ENCODE results near the gene IDH1.

Gene IDH1

DNA sequence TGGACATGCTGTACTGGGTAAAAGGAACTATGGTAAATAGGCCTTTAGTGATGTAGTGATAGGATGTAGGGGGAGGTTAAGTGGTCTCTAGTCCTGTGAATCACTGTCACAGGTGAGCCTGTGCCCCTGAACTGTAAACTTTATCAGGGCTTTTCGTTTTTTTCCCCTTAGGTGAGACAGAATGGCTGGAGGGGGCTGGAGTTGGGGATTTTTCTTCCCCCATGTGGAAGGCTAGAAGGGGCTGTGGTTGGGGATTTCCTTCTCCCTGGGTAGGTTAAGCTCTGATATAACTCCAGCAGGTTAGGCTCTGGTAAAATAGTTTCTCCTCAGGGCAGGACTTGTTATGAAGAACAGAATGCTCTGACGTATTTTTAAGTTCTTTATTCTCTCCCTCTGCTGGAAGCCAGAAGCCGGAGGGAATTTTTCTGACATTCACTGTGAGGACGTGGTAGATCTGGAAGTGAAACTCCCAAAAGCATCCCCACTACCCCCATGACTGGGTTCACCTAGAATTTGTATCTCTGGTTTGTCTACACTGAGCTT lies 39.7 kb upstream of the IDH1 start:
- DNase-seq (ENCODE audit: low read depth, low spot score), result no peak
- in situ Hi-C loops (cut with HindIII; ENCODE audit: low sequenced_read_pairs), result no loop called here
- no peak overlapping the region for H3K4me3 ChIP-seq (ENCODE audit: low read depth, low read length)
- TF ChIP-seq, protein P1, sequence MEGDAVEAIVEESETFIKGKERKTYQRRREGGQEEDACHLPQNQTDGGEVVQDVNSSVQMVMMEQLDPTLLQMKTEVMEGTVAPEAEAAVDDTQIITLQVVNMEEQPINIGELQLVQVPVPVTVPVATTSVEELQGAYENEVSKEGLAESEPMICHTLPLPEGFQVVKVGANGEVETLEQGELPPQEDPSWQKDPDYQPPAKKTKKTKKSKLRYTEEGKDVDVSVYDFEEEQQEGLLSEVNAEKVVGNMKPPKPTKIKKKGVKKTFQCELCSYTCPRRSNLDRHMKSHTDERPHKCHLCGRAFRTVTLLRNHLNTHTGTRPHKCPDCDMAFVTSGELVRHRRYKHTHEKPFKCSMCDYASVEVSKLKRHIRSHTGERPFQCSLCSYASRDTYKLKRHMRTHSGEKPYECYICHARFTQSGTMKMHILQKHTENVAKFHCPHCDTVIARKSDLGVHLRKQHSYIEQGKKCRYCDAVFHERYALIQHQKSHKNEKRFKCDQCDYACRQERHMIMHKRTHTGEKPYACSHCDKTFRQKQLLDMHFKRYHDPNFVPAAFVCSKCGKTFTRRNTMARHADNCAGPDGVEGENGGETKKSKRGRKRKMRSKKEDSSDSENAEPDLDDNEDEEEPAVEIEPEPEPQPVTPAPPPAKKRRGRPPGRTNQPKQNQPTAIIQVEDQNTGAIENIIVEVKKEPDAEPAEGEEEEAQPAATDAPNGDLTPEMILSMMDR (IDR thresholded peaks at IDR 0.05; ENCODE audit: low read depth, low read length), result no peak

DNA sequence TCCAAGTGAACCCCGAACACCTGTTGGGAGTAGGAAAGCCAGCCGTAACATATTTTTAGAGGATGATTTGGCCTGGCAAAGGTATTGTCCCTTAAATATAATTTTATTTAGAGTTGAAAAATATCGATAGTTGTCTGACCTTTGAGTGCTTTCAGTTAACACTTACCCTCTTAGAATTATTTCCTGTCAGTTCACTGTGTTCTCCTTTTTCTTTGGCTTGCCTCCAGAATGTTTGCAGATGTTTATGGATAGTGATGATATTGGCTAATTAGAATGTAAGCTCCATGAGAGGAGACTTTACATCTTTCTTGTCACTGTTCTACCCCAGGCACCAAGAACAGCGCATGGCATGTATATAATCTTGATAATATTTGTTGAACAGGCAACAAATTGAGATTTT lies 31.0 kb upstream of the IDH1 start:
- in situ Hi-C loops (cut with HindIII; ENCODE audit: low sequenced_read_pairs), result no loop called here
- TF ChIP-seq, protein P1 (IDR thresholded peaks at IDR 0.05; ENCODE audit: low read depth, low read length), result no peak
- DNase-seq (ENCODE audit: low read depth, low spot score), result no peak
- H3K4me3 ChIP-seq (ENCODE audit: low read depth, low read length), result no peak overlapping the region

DNA sequence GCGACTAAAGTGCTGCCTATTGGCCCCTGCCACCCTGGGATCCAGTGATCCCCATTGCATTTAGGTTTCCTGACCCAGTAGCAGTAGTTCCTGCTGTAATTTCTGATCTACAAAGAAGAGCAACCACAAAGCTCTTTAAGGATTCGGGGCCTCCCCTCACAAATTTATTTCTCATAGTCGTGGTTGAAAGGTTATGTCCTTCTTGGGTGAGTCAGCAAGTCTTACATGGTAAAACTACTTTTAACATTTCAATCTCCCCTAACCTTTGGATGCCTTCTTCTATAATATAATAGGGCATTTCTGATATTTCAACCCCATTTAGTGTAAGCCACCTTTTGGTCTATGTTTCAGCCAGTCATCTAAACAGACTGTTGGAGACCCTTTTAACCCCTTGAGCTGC lies 26.1 kb upstream of the IDH1 start:
- in situ Hi-C loops (cut with HindIII; ENCODE audit: low sequenced_read_pairs), result no loop called here
- TF ChIP-seq, protein P1 (IDR thresholded peaks at IDR 0.05; ENCODE audit: low read depth, low read length), result no peak
- DNase-seq (ENCODE audit: low read depth, low spot score), result peak; percentile 67
- no peak overlapping the region for H3K4me3 ChIP-seq (ENCODE audit: low read depth, low read length)

DNA sequence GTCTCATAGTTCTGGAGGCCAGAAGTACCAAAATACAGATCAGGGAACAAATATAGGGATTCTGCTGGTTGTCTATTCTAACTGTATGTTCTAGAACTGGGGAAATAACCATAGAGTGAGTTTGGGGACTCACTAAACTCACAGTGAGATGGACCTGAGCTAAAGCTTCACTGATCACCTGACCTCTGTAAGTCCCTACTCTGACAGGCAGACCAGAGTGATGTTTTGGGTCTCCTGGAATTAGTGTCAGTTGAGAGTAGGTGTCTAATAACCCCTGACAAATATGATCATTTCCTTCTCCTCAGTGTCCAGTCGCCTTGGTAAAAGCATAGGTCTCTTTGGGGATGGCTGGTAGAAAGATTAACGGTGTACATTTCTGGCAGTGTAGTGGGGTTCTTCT lies 25.4 kb upstream of the IDH1 start:
- TF ChIP-seq, protein P1 (IDR thresholded peaks at IDR 0.05; ENCODE audit: low read depth, low read length), result no peak
- in situ Hi-C loops (cut with HindIII; ENCODE audit: low sequenced_read_pairs), result no loop called here
- H3K4me3 ChIP-seq (ENCODE audit: low read depth, low read length), result no peak overlapping the region
- DNase-seq (ENCODE audit: low read depth, low spot score), result no peak

DNA sequence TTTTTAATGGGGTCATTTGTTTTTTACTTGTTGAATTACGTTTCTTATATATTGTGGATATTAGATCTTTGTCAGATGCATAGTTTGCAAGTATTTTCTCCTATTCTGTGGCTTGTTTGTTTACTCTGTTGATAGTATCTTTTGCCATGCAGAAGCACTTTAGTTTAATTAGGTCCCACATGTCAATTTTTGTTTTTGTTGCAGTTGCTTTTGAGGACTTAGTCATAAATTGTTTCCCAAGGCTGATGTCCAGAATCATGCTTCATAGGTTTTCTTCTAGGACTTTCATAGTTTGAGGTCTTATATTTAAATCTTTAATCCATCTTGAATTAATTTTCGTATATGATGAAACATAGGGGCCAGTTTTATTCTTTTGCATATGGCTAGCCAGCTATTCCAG lies 24.4 kb upstream of the IDH1 start:
- no peak for DNase-seq (ENCODE audit: low read depth, low spot score)
- TF ChIP-seq, protein P1 (IDR thresholded peaks at IDR 0.05; ENCODE audit: low read depth, low read length), result no peak
- H3K4me3 ChIP-seq (ENCODE audit: low read depth, low read length), result no peak overlapping the region
- in situ Hi-C loops (cut with HindIII; ENCODE audit: low sequenced_read_pairs), result no loop called here

DNA sequence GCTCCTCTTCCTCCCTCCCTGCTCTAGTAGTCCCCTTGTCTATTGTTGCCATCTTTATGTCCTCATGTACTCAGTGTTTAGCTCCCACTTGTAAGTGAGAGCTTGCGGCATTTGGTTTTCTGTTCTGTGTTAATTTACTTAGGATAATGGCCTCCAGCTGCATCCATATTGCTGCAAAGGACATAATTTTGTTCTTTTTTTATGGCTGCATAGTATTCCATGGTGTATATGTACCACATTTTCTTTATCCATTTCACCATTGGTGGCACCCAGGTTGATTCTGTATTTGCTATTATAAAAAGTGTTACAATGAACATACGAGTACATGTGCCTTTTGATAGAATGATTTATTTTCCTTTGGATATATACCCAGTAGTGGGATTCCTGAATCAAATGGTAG lies 23.7 kb upstream of the IDH1 start:
- in situ Hi-C loops (cut with HindIII; ENCODE audit: low sequenced_read_pairs), result no loop called here
- DNase-seq (ENCODE audit: low read depth, low spot score), result no peak
- no peak overlapping the region for H3K4me3 ChIP-seq (ENCODE audit: low read depth, low read length)
- TF ChIP-seq, protein P1 (IDR thresholded peaks at IDR 0.05; ENCODE audit: low read depth, low read length), result no peak

DNA sequence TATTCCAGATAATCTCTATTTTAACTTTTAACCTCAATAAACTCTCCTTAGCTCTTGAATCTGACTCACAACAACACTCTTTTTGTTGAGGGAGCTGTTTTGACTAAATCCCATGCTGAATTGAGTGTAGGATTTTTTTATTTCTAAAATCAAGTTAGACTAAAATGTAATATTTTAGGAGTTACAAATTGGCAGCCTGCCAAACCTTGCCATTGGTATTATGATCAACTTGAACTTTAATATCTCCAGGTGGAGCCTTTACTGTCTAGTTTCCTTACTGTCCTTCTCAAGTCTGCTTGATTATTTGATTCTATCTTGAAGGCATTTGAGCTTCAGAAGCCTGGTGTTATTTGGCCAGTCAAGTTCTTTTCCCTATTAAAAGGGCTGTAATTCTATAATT lies 19.9 kb upstream of the IDH1 start:
- TF ChIP-seq, protein P1 (IDR thresholded peaks at IDR 0.05; ENCODE audit: low read depth, low read length), result no peak
- DNase-seq (ENCODE audit: low read depth, low spot score), result no peak
- in situ Hi-C loops (cut with HindIII; ENCODE audit: low sequenced_read_pairs), result no loop called here
- no peak overlapping the region for H3K4me3 ChIP-seq (ENCODE audit: low read depth, low read length)

Measured in astrocyte of the spinal cord (primary cell).